Ishikawa (cell line): ENCODE measurements around the gene MMS19.

ENCODE experiments used
- REST ChIP-seq: IDR thresholded peaks from 2 replicates; pipeline ENCODE4 v1.6.1; 2012; ENCODE audit warnings: low read depth, mild to moderate bottlenecking
- TAF1 ChIP-seq: IDR thresholded peaks from 2 replicates; pipeline ENCODE4 v1.6.1; 2012; ENCODE audit warnings: low read depth, mild to moderate bottlenecking
- YY1 ChIP-seq: IDR thresholded peaks from 2 replicates; pipeline ENCODE4 v1.6.1; 2012; ENCODE audit warnings: low read depth

- TF ChIP-seq REST (no peak), YY1 (no peak), TAF1 (no peak)
Observed at GRCh38 chr10:97518301-97519043, 20.2 kb upstream of the MMS19 start.
